ENCODE data around the gene YAP1. TPM values are rescaled to one million over a fixed set of nuclear protein-coding genes. Genes with fewer than 3 reads are reported as not detected.
A peak's percentile ranks its signal among the peaks of the same experiment; 100 is the strongest.

Gene YAP1
- total RNA-seq, 1 experiment from 2014 or later: 49.0 TPM

- DNase-seq (ENCODE audit: low read depth): no peak
These were observed 48.0 kb downstream of the YAP1 start for GRCh38 chr11:102158164-102158735.

- DNase-seq (ENCODE audit: low read depth): no peak
These were observed 53.1 kb downstream of the YAP1 start for GRCh38 chr11:102163368-102163767.

GRCh38 chr11:102166175-102167064 is 56.2 kb downstream of the YAP1 start:
- no peak for DNase-seq (ENCODE audit: low read depth)

GRCh38 chr11:102168481-102168880 is 58.2 kb downstream of the YAP1 start:
- DNase-seq (ENCODE audit: low read depth): no peak

GRCh38 chr11:102171101-102171500 is 60.9 kb downstream of the YAP1 start:
- no peak for DNase-seq (ENCODE audit: low read depth)

- DNase-seq (ENCODE audit: low read depth): peak; percentile 9
These were observed 62.0 kb downstream of the YAP1 start for GRCh38 chr11:102172127-102172848.

GRCh38 chr11:102177126-102177525 is 66.9 kb downstream of the YAP1 start:
- no peak for DNase-seq (ENCODE audit: low read depth)

- peak; percentile 68 for DNase-seq (ENCODE audit: low read depth)
These were observed 67.9 kb downstream of the YAP1 start for GRCh38 chr11:102177974-102178631.

GRCh38 chr11:102179371-102179770 is 69.1 kb downstream of the YAP1 start:
- no peak for DNase-seq (ENCODE audit: low read depth)

- DNase-seq (ENCODE audit: low read depth): no peak
These were observed 74.2 kb downstream of the YAP1 start for GRCh38 chr11:102184269-102184987.

- DNase-seq (ENCODE audit: low read depth): no peak
These were observed 76.4 kb downstream of the YAP1 start for GRCh38 chr11:102186551-102187191.

GRCh38 chr11:102187416-102188151 is 77.3 kb downstream of the YAP1 start:
- DNase-seq (ENCODE audit: low read depth): no peak

GRCh38 chr11:102188488-102188887 is 78.2 kb downstream of the YAP1 start:
- DNase-seq (ENCODE audit: low read depth): no peak

GRCh38 chr11:102191832-102192231 is 81.6 kb downstream of the YAP1 start:
- DNase-seq (ENCODE audit: low read depth): no peak

- no peak for DNase-seq (ENCODE audit: low read depth)
These were observed 82.3 kb downstream of the YAP1 start for GRCh38 chr11:102192349-102193066.

- no peak for DNase-seq (ENCODE audit: low read depth)
These were observed 84.0 kb downstream of the YAP1 start for GRCh38 chr11:102194257-102194656.

- DNase-seq (ENCODE audit: low read depth): no peak
These were observed 84.7 kb downstream of the YAP1 start for GRCh38 chr11:102194990-102195389.

- no peak for DNase-seq (ENCODE audit: low read depth)
These were observed 86.1 kb downstream of the YAP1 start for GRCh38 chr11:102196351-102196750.

GRCh38 chr11:102196816-102197215 is 86.6 kb downstream of the YAP1 start:
- DNase-seq (ENCODE audit: low read depth): no peak
